ENCODE measurements around the gene NOD2.
A peak's percentile ranks its signal among the peaks of the same experiment; 100 is the strongest.

NOD2 gene

GRCh38 chr16:50743581-50744225, 50.3 kb downstream of the NOD2 start:
- no peak for DNase-seq

- DNase-seq, result no peak
Measured at GRCh38 chr16:50744881-50745280, 51.5 kb downstream of the NOD2 start.

GRCh38 chr16:50745940-50746339, 52.5 kb downstream of the NOD2 start:
- DNase-seq, result no peak

GRCh38 chr16:50747207-50747956, 54.0 kb downstream of the NOD2 start:
- peak; percentile 32 for DNase-seq

GRCh38 chr16:50751528-50751927, 58.1 kb downstream of the NOD2 start:
- no peak for DNase-seq

- no peak for DNase-seq
Measured at GRCh38 chr16:50752471-50753235, 59.2 kb downstream of the NOD2 start.

GRCh38 chr16:50756473-50756872, 63.1 kb downstream of the NOD2 start:
- DNase-seq, result no peak

- DNase-seq, result no peak
Measured at GRCh38 chr16:50761267-50761666, 67.9 kb downstream of the NOD2 start.

- DNase-seq, result no peak
Measured at GRCh38 chr16:50762241-50762640, 68.8 kb downstream of the NOD2 start.

GRCh38 chr16:50763211-50763610, 69.8 kb downstream of the NOD2 start:
- no peak for DNase-seq

GRCh38 chr16:50765260-50765659, 71.9 kb downstream of the NOD2 start:
- no peak for DNase-seq

GRCh38 chr16:50765861-50766260, 72.5 kb downstream of the NOD2 start:
- no peak for DNase-seq

- no peak for DNase-seq
Measured at GRCh38 chr16:50767197-50767596, 73.8 kb downstream of the NOD2 start.

- no peak for DNase-seq
Measured at GRCh38 chr16:50771366-50771765, 78.0 kb downstream of the NOD2 start.

GRCh38 chr16:50774405-50774804, 81.0 kb downstream of the NOD2 start:
- DNase-seq, result no peak

- no peak for DNase-seq
Measured at GRCh38 chr16:50774960-50775359, 81.6 kb downstream of the NOD2 start.

GRCh38 chr16:50776037-50776436, 82.6 kb downstream of the NOD2 start:
- no peak for DNase-seq

GRCh38 chr16:50778284-50779163, 85.1 kb downstream of the NOD2 start:
- no peak for DNase-seq

- no peak for DNase-seq
Measured at GRCh38 chr16:50781043-50781442, 87.6 kb downstream of the NOD2 start.

GRCh38 chr16:50781518-50781917, 88.1 kb downstream of the NOD2 start:
- DNase-seq, result no peak
